GM18868 (cell line): ENCODE results near the gene TP53RK.

ENCODE experiments used
- ATAC-seq: cut with Tn5 transposase; IDR thresholded peaks from one replicate; pipeline ENCODE4 v1.9.1; 2021; ENCODE audit warnings: mild to moderate bottlenecking, moderate library complexity; ENCODE audit not compliant: unreplicated experiment

The TP53RK gene

GRCh38 chr20:46666306-46666705 is 22.9 kb downstream of the TP53RK start:
- ATAC-seq: no peak

- no peak for ATAC-seq
These were observed 23.6 kb downstream of the TP53RK start for GRCh38 chr20:46665602-46666001.

GRCh38 chr20:46663531-46663930 is 25.7 kb downstream of the TP53RK start:
- ATAC-seq: no peak

- no peak for ATAC-seq
These were observed 27.6 kb downstream of the TP53RK start for GRCh38 chr20:46661659-46662058.

- ATAC-seq: no peak
These were observed 28.8 kb downstream of the TP53RK start for GRCh38 chr20:46660487-46660886.

- no peak for ATAC-seq
These were observed 31.6 kb downstream of the TP53RK start for GRCh38 chr20:46657618-46658017.

GRCh38 chr20:46657137-46657536 is 32.1 kb downstream of the TP53RK start:
- no peak for ATAC-seq

GRCh38 chr20:46652699-46653098 is 36.5 kb downstream of the TP53RK start:
- no peak for ATAC-seq

- ATAC-seq: no peak
These were observed 37.9 kb downstream of the TP53RK start, which contains the start of gene SLC13A3 for GRCh38 chr20:46651091-46651962. Gene SLC13A3, minus strand, starts transcription at chr20:46651459. Its CDS starts 38 bp downstream, at chr20:46651421.

- ATAC-seq: no peak
These were observed 38.6 kb downstream of the TP53RK start for GRCh38 chr20:46650575-46651090.

GRCh38 chr20:46649965-46650542 is 39.2 kb downstream of the TP53RK start:
- no peak for ATAC-seq

GRCh38 chr20:46649650-46649949 is 39.6 kb downstream of the TP53RK start:
- no peak for ATAC-seq

GRCh38 chr20:46648903-46649649 is 40.2 kb downstream of the TP53RK start:
- no peak for ATAC-seq

- ATAC-seq: no peak
These were observed 41.8 kb downstream of the TP53RK start for GRCh38 chr20:46647469-46647868.

GRCh38 chr20:46646659-46647380 is 42.4 kb downstream of the TP53RK start:
- ATAC-seq: no peak

GRCh38 chr20:46646122-46646521 is 43.1 kb downstream of the TP53RK start:
- no peak for ATAC-seq

GRCh38 chr20:46644733-46645132 is 44.5 kb downstream of the TP53RK start:
- no peak for ATAC-seq

GRCh38 chr20:46644160-46644559 is 45.1 kb downstream of the TP53RK start:
- no peak for ATAC-seq

- no peak for ATAC-seq
These were observed 46.3 kb downstream of the TP53RK start for GRCh38 chr20:46642969-46643343.

GRCh38 chr20:46642265-46642968 is 46.8 kb downstream of the TP53RK start:
- ATAC-seq: no peak
